HepG2 (cell line): ENCODE data around the gene PSMB10. TPM values are rescaled to one million over a fixed set of nuclear protein-coding genes. Genes with fewer than 3 reads are reported as not detected.

Experiments
- AGO2 ChIP-seq: fragments of 200-400 bp; formaldehyde crosslinking; optimal IDR thresholded peaks from 2 replicates; pipeline ENCODE3; 2017; ENCODE audit warnings: mild to moderate bottlenecking, low read depth, low read length, moderate library complexity
- FOXC1 ChIP-seq: sonication (generic); formaldehyde crosslinking; IDR thresholded peaks from 2 replicates; pipeline ENCODE4 v1.8.0; 2022; ENCODE audit warnings: mild to moderate bottlenecking, missing genetic modification reagents, borderline replicate concordance
- IRF9 ChIP-seq: sonication (generic); formaldehyde crosslinking; IDR thresholded peaks from 2 replicates; pipeline ENCODE4 v1.8.0; 2022; ENCODE audit warnings: missing genetic modification reagents, mild to moderate bottlenecking, borderline replicate concordance
- MED8 ChIP-seq: sonication (generic); formaldehyde crosslinking; IDR thresholded peaks from 2 replicates; pipeline ENCODE4 v1.8.1; 2023; ENCODE audit warnings: mild to moderate bottlenecking, missing genetic modification reagents; ENCODE audit not compliant: insufficient replicate concordance
- SP4 ChIP-seq: sonication (generic); formaldehyde crosslinking; IDR thresholded peaks from 2 replicates; pipeline ENCODE4 v1.8.1; 2023; ENCODE audit warnings: mild to moderate bottlenecking, missing genetic modification reagents
- SRSF1 ChIP-seq: fragments of 200-400 bp; formaldehyde crosslinking; optimal IDR thresholded peaks from 2 replicates; pipeline ENCODE3; 2017; ENCODE audit warnings: mild to moderate bottlenecking, low read depth, low read length, moderate library complexity
- TARDBP ChIP-seq: sonication (generic); formaldehyde crosslinking; IDR thresholded peaks from 2 replicates; pipeline ENCODE4 v1.8.0; 2022; ENCODE audit warnings: mild to moderate bottlenecking, missing genetic modification reagents
- ZNF101 ChIP-seq: sonication (generic); formaldehyde crosslinking; IDR thresholded peaks from 2 replicates; pipeline ENCODE4 v1.4.0; 2020; ENCODE audit warnings: mild to moderate bottlenecking, low read depth, missing genetic modification reagents, borderline replicate concordance
- ZNF407 ChIP-seq: sonication (generic); formaldehyde crosslinking; IDR thresholded peaks from one replicate; pipeline ENCODE4 v1.5.1; 2020; ENCODE audit warnings: mild to moderate bottlenecking, missing genetic modification reagents; ENCODE audit errors: not compliant biosample characterization
- ZNF576 ChIP-seq: sonication (generic); formaldehyde crosslinking; IDR thresholded peaks from 2 replicates; pipeline ENCODE4 v1.4.0; 2020; ENCODE audit warnings: mild to moderate bottlenecking, missing genetic modification reagents
- polyA plus RNA-seq, 8 experiments: library from polyadenylated mRNA; depleted of rRNA in 3 of 8; stranded (reverse) in 7 of 8; unstranded in 1 of 8; fragments of >200 nt; fragmentation: Illumina TruSeq in 4 of 8; extraction: Trizol in 4 of 8; gene quantifications; 2 replicates each; pipeline versions ENCODE4 v1.2.1 to v1.2.3, GENCODE V29; 2011 to 2016; ENCODE audit warnings: low read depth in 4 of 8, missing spikeins in 1 of 8, mixed read lengths in 1 of 8; ENCODE audit not compliant: insufficient read depth in 1 of 8
- total RNA-seq, 5 experiments: library from RNA; depleted of rRNA; stranded (reverse); fragments of >200 nt; fragmentation: Illumina TruSeq; extraction: Trizol; gene quantifications; 2 replicates each; pipeline ENCODE4 v1.2.3, GENCODE V29; 2016; ENCODE audit warnings: low read depth in 1 of 5
- TF ChIP-seq, protein P1 (sequence below): sonication (generic); formaldehyde crosslinking; conservative IDR thresholded peaks from 2 replicates; pipeline ENCODE4 v1.8.1; 2023; ENCODE audit warnings: missing genetic modification reagents
- TF ChIP-seq, protein P2 (sequence below): sonication (generic); formaldehyde crosslinking; IDR thresholded peaks from 2 replicates; pipeline ENCODE4 v1.8.0; 2022; ENCODE audit warnings: mild to moderate bottlenecking, missing genetic modification reagents, moderate library complexity
- TF ChIP-seq, protein P3 (sequence below): IDR thresholded peaks from 2 replicates; pipeline ENCODE4 v1.6.1; 2016; ENCODE audit warnings: missing biosample characterization, missing genetic modification reagents, low read depth

PSMB10 gene
- total and polyA plus RNA-seq, 2 of the 13 experiments (the other 11 are each of a cell fraction or from before 2014, with no cell fraction given), result 12.7 to 65.9 TPM

DNA sequence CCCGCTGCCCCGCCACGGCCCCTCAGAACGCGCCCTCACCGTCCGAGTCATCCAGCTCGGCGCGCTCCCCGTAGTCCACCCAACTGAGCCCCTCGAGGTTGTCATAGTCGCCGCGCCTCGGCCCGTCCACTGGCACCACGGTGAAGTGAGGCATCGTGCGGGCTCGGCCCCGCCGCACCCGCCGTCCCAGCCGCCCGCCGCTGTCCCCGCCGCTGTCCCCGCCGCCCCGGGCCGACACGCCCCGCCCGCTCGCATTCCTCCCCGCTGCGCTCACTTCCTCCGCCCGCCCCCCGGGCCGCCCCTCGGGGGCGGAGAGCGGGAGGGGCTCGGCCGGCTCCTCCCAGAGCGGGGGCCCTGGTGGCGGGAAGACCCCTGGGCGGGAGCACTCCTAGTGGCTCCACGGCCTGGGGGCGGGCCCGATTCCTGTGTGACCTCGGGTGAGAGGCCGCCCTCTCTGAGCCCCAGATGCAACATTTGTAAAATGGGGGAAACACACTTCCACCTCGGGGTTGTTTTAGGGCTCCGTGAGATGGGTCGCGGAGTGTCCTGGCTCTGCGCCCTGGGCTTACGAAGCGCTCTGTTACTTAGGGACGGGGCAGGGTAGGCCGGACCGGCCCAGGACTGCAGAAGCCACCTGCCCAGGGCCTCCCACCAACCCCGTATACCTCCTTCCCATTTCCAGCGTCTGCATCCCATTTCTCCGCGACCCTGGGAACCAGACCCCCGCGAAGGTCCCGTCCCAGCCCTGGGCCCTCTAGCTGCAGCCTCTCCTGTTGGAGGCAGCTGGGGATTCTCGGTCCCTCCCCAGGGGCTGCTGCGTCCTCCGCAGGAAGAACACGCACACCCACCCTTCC is 32.0 kb upstream of the PSMB10 start, which contains the start of gene SLC12A4 (continued):
- 0 out of 2 replicates have a peak, but pooled peaks have one; percentile 64 for TF ChIP-seq ZNF576 (CRISPR knock-in tag)
- peak; percentile 98 for TF ChIP-seq TARDBP
- TF ChIP-seq AGO2, result peak; percentile 12
- peak; percentile 25 for TF ChIP-seq ZNF407 (CRISPR knock-in tag)
- no peak for TF ChIP-seq IRF9 (CRISPR knock-in tag)
- TF ChIP-seq SRSF1, result peak; percentile 95
- TF ChIP-seq, protein P1, sequence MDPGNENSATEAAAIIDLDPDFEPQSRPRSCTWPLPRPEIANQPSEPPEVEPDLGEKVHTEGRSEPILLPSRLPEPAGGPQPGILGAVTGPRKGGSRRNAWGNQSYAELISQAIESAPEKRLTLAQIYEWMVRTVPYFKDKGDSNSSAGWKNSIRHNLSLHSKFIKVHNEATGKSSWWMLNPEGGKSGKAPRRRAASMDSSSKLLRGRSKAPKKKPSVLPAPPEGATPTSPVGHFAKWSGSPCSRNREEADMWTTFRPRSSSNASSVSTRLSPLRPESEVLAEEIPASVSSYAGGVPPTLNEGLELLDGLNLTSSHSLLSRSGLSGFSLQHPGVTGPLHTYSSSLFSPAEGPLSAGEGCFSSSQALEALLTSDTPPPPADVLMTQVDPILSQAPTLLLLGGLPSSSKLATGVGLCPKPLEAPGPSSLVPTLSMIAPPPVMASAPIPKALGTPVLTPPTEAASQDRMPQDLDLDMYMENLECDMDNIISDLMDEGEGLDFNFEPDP (CRISPR knock-in tag), result no peak
- TF ChIP-seq, protein P2, sequence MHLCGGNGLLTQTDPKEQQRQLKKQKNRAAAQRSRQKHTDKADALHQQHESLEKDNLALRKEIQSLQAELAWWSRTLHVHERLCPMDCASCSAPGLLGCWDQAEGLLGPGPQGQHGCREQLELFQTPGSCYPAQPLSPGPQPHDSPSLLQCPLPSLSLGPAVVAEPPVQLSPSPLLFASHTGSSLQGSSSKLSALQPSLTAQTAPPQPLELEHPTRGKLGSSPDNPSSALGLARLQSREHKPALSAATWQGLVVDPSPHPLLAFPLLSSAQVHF (CRISPR knock-in tag), result 0 out of 2 replicates have a peak, but pooled peaks have one; percentile 22
- no peak for TF ChIP-seq FOXC1 (CRISPR knock-in tag)
- TF ChIP-seq ZNF101, result no peak
- TF ChIP-seq, protein P3, sequence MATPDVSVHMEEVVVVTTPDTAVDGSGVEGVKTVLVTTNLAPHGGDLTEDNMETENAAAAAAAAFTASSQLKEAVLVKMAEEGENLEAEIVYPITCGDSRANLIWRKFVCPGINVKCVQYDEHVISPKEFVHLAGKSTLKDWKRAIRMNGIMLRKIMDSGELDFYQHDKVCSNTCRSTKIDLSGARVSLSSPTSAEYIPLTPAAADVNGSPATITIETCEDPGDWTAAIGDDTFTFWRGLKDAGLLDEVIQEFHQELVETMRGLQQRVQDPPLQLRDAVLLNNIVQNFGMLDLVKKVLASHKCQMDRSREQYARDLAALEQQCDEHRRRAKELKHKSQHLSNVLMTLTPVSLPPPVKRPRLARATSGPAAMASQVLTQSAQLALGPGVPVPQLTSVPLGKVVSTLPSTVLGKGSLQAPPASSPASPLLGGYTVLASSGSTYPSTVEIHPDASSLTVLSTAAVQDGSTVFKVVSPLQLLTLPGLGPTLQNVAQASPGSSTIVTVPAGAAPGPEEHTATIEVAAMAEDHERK, result no peak
- peak; percentile 99 for TF ChIP-seq SP4 (CRISPR knock-in tag)
- peak; percentile 68 for TF ChIP-seq MED8 (CRISPR knock-in tag)
